HS-5 (cell line): Measurements from ENCODE around the gene SYNJ2.

Source experiments
- DNase-seq: peaks from one replicate; pipeline ENCODE4 v3.0.0-alpha.2; 2012; ENCODE audit warnings: low read depth

SYNJ2 gene

DNA sequence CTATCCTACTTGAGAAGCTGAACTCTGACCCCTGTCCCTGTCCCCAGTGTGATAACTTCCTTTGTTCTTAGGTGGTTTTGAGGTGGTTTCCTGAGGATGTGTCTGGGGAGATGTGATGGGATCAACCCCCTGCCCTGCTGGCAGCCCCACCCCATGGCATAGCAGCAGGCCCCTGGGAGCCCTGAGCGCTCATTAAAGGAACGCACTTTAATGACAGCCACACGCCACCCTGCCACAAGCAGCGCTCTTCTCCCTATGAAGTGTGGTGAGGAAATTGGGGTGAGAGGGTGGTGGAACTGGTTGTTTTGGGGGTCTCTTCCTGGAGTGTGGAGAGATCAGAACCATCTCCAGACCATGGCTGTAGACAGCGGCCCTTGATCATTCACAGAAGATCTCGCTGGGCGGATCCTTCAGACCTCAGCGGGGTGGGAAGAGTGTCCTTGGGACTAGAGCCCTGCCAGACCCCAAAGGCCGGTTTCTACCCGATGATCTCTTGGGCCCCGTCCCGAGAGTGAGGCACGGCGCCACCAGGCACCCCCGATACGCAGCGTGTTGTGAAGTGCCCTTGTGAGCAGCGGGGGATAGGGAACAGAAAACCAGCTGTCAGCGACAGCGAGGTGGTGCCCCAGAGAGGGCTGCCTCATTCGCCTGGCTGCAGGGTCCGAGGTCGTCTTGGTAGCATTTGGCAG, 45.4 kb downstream of the SYNJ2 start:
- DNase-seq = no peak

DNA sequence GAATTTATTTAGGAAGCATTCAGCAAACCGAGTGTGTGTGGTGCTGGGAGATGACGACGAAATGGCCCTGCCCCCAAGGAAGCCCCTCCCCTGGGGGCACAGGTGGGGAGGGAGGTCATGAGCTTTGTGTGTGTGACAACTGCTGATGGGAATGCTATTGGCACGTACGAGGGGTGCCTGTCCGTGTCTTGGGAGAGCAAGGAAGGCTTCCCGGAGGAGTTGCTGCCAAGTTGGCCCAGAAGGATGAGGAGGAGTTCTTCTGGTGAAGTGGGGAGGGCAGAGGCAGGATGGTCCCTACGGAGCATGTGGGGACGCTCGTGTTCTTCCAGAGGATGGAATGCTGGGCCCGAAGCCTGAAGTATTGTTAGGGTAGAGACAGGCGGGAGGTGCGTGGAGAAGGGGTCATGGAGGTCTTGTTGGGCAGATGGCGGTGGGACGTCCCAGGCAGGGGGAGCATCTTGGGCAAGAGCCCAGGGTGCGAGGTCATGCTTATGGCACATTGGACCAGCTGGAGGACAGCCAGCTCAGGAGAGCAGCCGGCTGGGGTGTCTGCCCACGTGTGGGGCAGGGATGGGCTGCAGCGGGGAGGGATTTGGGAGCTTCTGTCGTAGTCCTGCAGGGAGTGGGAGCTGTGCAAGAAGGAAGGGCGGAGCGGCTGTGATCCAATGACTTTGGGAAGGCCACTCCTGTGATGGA, 46.1 kb downstream of the SYNJ2 start:
- DNase-seq = no peak

DNA sequence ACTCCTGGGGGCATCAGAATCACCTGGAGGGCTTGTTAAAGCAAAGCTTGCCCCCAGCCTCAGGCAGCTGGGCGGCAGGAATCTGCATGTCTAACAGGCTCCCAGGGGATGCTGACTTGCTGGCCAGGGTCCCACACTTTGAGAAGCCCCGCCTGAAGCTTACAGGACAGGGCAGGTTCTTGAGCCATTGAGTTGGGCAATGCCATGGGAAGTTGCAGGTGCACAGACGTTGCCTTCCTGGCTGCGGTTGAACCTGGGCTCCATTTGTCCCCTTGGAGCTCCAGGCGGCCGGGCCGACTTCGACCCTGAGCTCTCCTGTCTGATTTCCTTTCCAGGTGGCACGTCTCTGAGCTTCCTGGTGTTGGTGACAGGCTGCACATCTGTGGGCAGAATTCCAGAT, 46.8 kb downstream of the SYNJ2 start:
- DNase-seq = no peak

DNA sequence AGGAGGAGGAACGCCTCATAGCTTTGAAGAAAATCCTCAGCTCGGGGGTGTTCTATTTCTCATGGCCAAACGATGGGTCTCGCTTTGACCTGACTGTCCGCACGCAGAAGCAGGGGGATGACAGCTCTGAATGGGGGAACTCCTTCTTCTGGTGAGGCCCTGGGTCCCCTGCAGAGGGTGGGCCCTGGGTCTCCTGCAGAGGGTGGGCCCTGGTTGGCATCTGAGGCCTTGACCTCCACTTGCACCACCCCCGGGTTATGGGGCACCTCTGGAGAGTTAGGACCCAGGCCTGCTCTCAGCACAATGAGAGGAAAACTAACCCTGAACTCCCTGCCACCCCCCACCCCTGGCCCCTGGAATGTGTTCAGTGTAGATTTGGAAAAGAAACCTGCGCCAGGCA, 47.2 kb downstream of the SYNJ2 start:
- no peak for DNase-seq

DNA sequence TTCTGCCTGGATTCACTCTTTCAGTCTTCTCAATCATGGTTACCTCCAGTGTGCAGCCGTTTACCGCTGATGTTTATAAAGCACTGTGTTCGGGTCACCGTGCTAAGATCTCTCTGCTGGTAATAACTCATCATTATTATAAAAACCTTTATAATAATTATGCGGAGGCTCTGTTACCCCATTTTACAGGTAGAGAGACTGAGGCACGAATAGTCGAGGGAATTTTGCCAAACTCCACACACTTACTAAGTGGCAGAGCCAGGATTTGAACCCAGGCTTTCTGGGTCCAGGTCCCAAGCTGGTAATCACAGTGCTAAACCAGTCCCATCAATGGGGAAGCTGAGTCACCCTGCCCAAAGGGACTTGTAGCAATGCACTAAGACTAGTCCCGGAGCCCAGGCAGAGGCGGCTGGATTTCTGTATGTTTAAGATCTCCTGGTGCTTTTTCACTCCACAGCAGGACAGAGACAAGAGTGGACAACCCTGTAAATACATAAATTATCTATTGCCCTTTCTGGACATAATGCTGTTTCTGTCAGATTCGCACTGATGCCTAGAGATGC, 48.1 kb downstream of the SYNJ2 start:
- DNase-seq = no peak

DNA sequence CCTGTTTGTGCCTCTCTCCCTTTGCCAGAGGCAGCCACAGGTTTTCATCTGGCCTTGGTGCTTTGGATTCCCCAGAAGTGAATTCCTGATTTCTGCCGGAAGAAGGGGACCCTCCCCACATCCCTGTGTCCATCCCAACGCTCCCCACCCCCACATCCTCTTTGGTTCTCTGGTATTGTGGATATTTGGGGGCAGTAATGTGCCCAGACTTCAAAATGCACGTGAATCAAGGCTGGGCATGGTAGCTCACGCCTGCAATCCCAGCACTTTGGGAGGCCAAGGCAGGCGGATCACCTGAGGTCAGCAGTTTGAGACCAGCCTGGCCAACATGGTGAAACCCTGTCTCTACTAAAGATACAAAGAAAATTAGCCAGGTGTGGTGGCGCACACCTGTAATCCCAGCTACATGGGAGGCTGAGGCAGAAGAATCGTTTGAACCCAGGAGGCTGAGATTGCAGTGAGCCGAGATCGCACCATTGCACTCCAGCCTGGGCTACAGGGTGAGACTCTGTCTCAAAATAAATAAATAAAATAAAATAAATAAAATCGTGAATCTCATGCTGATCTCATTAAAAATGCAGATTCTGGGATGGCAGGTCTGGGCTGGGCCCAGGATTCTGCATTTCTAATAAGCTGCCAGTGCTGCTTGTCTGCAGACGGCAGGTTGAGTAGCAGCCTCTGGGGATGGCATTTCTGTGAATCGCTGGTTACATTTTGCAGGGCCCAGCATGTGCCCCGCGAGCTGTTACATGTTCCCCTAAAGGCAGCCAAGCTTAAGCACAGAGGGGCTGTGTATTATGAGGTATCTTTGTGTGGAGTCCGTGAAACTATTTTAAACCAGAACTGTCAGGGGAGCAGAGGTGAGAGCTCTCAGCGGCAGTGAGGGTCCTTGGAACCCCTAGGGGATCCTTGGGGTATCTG, 49.0 kb downstream of the SYNJ2 start:
- no peak for DNase-seq

DNA sequence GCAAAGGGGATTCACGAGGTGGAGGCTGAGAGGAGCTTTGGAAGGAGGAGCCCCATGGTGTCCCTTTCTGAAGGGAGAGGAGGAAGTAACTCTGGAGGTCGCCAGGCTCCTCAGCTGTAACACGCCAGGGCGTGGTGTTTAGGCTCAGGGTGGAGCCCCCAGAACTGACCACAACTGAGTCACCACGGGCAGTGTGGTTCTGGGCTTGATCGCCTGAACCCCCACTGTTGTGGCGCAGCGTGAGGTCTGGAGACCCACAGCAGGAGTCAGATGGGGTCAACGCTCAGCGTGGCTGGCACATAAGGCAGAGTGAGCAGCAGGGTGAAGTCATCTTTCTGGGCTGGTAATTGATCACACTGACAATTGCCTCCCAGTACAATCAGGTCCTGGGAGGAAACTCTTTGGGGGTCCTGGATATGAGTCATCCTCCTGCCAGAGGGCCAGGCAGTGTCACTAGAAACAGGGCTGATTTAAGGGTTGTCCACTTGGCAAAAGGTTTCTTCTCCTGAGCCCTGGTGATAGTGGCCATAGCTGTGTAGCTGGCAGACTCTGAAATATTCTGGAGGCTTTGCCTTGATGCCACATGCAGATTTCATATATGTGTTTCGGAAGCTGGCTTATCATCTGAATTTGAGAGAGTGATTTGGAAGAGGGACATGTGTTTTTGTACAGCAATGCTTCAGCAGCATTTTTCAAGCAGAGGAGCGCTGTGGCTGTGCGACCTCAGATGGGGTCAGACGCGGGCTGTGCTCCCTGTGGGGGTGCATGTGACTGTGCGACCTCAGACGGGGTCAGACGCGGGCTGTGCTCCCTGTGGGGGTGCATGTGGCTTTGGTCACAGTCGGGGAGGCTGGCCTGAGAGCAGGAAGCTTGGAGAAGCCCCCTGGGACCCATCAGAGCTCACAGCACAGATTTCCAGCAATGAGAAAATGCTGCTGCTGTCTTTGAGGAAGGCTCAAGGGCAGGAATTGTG, 50.0 kb downstream of the SYNJ2 start:
- DNase-seq = peak; percentile 85

DNA sequence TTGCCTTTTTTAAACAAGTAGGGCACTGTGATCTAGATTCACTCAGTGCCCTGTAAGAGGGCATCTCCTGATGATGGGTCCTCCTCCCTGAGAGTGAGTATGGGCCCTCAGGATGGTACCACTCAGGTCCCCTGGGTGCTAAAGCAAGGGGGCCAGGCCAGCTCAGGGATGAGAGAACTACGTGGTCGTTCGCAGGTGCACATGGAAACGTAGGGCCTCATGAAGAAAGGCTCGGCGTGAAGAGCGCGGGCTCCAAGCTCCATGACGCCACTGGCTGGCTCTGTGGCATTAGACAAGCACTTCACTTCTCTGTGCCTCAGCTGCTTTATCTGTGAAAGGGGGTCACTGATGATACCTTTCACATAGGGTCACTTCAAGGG, 50.7 kb downstream of the SYNJ2 start:
- DNase-seq = no peak

DNA sequence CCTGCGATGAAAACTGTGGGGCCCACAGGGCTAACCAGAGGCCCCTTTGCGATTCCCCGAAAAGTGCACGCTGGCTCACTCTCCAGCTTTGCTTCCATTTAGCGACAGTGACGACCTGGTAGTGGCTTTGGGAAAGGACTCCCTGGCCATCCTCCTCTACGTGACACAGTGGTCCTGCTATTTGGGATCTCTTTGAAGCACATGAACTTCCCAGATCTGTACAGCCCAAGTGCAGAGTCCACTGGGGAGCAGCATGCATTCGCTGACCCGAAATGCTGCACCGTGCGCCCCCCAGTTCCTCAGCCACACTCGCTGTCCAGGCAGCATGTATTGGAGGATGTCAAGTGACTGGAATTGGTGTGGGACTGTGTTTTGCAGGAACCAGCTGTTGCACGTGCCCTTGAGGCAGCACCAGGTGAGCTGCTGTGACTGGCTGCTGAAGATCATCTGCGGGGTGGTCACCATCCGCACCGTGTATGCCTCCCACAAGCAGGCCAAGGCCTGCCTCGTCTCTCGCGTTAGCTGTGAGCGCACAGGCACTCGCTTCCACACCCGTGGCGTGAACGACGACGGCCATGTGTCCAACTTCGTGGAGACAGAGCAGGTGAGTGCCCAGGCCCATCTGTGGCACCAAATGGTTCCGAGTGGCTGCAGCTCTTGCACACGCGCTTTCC, 51.6 kb downstream of the SYNJ2 start:
- no peak for DNase-seq

DNA sequence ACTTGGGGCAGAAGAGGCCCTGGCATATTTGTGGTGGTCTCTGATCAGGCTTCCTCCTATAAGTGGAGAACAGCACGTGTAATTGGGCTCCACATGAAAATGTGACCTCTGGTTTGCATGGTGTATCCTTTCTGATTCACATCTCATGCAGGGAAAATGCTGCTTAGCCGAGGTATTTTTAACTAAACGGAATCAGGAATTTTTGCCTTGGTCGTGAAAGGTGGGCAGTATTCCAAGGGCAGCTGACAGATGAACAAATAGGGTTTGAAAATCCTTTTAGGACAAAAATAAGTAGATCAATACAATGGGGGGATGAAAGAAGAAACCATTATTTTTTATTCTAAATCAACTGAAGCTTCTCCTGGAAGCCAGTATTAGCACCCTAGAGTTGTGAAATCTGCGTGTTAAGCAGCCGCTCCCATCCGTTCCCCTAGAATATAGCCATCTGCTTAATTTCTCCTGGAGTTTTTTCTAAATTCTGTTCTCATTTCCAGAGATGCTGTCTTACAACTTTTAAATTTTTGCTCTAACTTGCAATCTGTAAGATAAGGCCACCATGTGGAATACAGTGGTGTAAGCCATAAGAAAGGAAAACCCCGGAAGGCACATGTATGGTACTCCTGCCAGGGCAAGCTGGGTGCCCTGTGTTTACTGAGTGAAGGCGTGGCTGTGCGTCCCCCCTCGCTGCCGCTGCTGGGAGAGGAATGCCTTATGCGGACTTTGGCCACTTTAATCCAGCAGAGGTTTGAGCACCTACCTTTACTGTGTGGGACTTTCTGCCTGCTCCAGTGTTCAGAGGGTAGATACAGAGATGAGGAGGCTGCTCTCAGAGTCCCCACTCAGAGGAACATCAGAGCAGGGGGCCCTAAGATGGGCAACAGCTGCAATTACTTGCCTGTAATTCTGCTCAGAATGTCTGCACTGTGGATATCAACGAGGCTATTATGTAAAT, 52.4 kb downstream of the SYNJ2 start:
- DNase-seq = no peak

DNA sequence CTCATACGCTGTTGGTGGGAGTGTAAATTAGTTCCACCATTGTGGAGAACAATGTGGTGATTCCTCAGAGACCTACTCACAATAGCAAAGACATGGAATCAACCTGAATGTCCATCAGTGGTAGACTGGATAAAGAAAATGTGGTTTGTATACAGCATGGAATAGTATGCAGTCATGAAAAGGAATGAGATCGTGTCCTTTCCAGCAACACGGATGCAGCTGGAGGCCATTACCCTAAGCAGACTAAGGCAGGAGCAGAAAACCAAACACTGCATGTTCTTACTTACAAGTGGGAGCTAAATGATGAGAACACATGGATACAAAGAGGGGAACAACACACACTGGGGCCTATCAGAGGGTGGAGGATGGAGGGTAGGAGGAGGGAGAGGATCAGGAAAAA, 54.6 kb downstream of the SYNJ2 start:
- no peak for DNase-seq

DNA sequence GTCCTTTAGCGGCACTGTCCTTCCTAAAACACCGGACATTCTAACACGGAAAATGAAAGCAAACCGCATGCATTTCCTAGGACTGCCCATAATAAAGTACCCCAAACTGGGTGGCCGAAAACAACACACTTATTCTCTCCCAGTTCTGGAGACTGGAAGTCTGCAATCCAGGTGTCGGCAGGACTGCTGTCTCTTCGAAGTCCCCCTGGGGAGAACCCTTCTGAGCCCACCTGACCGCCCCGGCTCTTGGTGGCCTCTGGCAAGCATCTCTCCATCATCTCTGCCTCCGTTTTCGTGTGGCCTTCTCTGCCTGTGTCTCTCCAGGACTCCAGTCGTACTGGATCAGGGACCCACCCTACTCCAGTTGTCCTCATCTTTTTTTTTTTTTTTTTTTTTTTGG, 55.4 kb downstream of the SYNJ2 start:
- DNase-seq = no peak

DNA sequence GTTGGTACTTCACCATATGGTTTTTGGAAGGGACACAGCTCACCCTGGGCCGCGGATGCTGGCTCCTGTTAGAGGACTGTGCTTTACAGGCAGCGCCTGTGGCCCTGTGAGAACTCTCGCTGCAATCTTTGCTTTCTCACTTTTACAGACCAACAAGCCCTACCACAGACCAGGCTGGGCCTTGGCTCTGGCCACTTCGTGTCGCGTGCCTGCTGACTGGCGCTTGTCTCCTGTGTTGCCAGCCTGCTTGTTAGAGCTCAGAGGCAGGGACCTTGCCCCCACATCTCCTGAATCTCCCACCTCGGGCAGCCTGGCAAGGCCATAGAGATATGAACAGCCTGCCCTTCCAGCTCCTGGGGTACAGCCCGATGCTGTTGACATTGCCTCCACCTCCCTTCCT, 56.1 kb downstream of the SYNJ2 start:
- no peak for DNase-seq

DNA sequence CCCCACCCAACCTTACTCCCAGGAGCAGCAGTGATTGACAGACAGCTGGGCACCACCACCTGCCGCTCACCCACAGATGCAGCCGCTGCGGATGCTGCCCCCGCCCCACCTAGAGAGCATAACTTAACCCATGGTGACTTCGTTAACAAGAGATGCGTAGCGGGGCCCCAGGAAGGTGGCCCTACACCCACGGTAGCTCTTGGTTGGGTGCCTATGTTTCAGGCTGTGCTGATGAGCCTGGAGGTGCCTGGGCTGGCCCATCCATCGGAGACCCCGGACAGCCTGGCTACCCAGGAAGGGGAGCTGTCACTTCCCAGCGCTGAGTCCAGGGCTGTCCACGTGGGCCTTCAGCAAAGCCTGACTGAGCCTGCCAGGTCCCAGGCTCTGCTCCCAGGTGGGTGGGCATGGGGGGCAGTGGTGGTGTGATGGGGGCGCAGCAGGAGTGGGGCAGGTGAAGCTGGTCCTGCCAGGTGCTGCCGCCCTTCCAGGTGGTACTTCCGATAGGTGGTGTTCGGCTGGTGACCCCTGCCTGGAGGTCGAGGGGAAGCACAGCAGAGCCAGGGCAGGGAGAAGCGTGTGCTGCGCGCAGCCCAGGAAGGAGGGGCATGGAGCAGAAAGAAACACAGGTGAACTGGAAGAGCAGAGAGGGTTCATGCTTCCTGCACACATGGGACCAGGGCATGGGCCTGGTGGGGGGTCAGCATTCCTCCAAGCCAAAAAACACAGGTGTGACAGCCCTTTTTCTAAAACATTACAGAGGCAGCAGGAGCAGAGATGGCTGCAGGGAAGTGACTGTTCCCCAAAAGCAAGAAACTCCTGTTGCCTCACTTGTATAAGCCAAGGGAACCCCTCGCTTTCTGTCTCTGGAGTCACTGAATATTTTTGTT, 56.9 kb downstream of the SYNJ2 start:
- DNase-seq = no peak

DNA sequence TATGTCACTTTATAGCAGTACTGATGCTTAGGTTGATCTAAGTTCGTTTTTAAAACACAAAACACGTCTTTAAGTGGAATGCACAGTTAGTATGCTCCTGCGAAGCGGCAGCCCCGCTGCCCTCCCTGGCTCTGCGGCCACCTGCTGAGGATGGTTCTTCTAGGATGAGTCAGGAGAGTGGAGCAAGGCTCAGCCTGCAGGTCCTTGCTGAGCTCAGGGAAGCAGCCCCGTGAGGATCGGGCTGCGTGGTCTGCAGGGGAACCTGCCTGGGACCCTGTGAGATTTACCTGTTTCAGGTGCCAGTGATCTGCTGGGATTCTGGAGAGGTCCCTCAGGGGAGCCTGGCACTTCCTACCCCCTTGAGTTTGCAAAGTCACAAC, 57.5 kb downstream of the SYNJ2 start:
- no peak for DNase-seq

DNA sequence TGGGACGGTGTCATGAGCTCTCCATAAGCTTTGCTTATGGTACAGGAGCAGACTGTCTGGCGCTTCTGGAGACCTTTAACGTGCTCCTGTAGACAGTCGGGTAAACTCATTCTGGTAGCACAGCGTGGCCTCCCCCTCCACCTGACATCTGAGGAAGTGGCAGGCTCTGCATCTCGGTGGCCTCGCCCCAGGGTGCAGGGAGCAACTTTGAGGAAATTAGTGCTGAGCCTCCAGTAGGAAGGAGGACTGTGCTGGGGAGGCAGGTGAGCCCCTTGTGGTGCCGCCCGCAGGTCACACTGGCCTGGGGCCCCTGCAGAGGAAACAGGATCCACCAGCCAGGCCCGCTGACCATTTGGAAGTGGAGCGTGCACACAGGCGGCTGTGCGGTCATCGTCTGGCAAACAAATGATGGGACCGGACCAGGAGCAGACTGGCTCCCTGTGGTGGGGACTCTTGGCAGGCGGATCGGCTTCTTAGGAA, 57.9 kb downstream of the SYNJ2 start:
- no peak for DNase-seq

DNA sequence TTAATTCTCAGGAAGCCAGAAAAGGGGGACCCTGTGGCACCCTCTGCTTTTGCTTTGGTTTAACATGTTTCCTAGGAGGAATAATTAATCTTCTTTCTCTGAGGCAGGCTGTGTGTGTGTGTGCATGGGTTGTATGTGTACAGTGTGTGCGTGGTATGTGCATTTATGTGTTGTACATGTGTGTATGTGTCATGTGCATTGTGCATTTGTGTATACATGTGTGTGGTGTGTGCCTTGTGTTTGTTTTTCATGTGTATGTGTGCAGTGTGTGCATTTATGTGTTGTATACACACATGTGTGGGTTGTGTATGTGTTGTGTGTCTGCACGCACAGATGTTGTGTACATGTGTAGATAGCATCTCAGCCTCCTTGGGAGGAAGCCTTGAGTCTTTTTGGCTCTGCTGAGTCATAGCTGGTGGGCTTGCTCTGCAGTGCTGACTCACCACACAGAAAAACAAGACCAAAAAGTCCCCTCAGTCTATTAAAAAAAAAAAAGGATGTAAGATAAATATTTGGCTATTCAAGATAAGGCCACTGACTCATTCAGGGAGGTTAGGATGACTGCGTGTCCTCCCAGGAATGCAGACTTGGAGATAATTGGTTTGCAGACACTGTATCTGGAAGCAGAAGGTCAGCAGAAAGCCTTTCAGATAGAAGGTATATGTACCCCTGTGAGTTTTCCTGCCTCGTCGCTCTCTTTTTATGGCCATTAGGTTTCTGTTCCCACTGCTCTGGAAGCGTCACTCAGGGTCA, 58.6 kb downstream of the SYNJ2 start:
- peak; percentile 95 for DNase-seq
